Measurements from ENCODE around the gene ZBTB12. TPM values are rescaled to one million over a fixed set of nuclear protein-coding genes. Genes with fewer than 3 reads are reported as not detected.

ZBTB12 gene
- total and polyA plus RNA-seq, 7 donors: 0.83 to 4.3 (median 1.2) TPM

DNA sequence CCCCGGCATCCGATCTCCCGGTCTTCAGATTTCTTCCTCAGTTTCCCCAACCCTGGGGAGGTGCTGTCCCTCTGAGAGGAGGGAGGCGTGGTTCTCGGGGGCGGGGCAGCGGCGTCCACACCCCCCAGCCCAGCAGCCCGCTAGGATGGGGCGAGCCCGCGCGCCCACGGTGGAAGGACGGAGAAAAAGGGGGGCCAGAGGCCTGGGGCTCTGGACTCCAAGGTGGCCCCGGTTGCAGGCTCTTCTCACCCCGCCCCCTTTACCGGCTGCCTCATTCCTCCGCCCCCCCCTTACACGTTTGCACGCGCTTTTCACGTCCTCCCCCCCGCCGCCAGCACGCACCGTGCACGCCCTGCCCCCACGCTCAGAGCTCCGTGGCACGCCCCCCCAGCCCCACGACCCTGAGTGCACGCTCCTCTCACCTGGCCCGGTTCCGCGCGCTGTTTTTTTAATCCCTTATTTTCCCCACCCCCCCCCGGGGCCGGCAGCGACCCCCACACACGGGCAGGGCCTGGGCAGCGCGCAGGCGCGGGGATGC lies 402 bp downstream of the ZBTB12 start:
- peak; percentile 86 for DNase-seq
- Histone ChIP-seq H3K27ac (peak overlapping the region; percentile 84 to 93 (median 90)), H3K36me3 (no peaks in the 10 kb centered on the region), H3K4me1 (peaks cover 3 to 50% (median 44%) of the 10 kb centered on the region in 4 donors), H3K27me3 (no peaks in the 10 kb centered on the region), H3K4me3 (peak overlapping the region; percentile 37 to 81 (median 71)), H3K9me3 (no peaks in the 10 kb centered on the region)
- 1 to 2% methylated on average over 45 of the region's 45 CpGs for WGBS, 2 donors
- intact Hi-C loops (cut with DNase I): loop anchor here (10.0 kb wide), 1 partner anchor 223 kb away; the partner anchor contains the start of gene ATF6B
- TF ChIP-seq EP300 (IDR thresholded peaks at IDR 0.05): no peak
- TF ChIP-seq, protein P1, sequence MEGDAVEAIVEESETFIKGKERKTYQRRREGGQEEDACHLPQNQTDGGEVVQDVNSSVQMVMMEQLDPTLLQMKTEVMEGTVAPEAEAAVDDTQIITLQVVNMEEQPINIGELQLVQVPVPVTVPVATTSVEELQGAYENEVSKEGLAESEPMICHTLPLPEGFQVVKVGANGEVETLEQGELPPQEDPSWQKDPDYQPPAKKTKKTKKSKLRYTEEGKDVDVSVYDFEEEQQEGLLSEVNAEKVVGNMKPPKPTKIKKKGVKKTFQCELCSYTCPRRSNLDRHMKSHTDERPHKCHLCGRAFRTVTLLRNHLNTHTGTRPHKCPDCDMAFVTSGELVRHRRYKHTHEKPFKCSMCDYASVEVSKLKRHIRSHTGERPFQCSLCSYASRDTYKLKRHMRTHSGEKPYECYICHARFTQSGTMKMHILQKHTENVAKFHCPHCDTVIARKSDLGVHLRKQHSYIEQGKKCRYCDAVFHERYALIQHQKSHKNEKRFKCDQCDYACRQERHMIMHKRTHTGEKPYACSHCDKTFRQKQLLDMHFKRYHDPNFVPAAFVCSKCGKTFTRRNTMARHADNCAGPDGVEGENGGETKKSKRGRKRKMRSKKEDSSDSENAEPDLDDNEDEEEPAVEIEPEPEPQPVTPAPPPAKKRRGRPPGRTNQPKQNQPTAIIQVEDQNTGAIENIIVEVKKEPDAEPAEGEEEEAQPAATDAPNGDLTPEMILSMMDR (IDR thresholded peaks at IDR 0.05): no peak
- TF ChIP-seq POLR2A (IDR thresholded peaks at IDR 0.05): no peak
- no peak for TF ChIP-seq POLR2AphosphoS5 (IDR thresholded peaks at IDR 0.05)

DNA sequence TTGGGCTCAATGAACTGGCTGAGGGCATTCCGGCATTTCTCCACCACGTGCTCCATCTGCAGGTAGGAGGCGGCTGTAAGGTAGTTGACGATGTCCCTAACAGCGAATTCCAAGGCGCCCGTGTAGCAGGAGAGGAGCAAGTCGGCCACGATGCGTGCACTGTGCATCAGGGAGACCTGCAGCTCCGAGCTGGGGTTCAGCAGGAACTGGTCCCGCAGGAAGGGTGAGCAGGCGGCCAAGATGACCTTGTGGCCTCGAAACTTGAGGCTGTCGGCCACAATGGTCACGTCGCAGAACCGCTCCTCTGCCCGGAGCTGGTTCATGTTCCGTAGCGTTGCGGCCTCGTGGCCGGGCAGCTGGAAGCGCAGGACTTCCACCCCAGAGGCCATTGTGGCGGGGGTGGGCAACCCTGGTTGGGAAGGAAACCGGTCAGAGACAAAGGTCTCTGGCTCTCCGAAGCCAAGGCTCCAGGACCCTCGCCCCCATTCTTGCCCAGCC lies 920 bp downstream of the ZBTB12 start:
- WGBS, 2 donors: 20 to 62% methylated on average over 29 of the region's 29 CpGs
- H3K9me3 ChIP-seq: no peaks in the 10 kb centered on the region
- peak overlapping the region; percentile 37 to 81 (median 71) for H3K4me3 ChIP-seq
- H3K27me3 ChIP-seq: no peaks in the 10 kb centered on the region
- DNase-seq: no peak
- H3K36me3 ChIP-seq: no peaks in the 10 kb centered on the region
- H3K4me1 ChIP-seq: peaks cover 3 to 54% (median 49%) of the 10 kb centered on the region in 4 donors
- peak overlapping the region; percentile 84 to 93 (median 90) for H3K27ac ChIP-seq
- intact Hi-C loops (cut with DNase I): loop anchor here (10.0 kb wide), 1 partner anchor 224 kb away; the partner anchor contains the start of gene ATF6B
- TF ChIP-seq POLR2A (IDR thresholded peaks at IDR 0.05) (no peak), POLR2AphosphoS5 (IDR thresholded peaks at IDR 0.05) (no peak), EP300 (IDR thresholded peaks at IDR 0.05) (no peak)
- TF ChIP-seq, protein P1 (IDR thresholded peaks at IDR 0.05): no peak

DNA sequence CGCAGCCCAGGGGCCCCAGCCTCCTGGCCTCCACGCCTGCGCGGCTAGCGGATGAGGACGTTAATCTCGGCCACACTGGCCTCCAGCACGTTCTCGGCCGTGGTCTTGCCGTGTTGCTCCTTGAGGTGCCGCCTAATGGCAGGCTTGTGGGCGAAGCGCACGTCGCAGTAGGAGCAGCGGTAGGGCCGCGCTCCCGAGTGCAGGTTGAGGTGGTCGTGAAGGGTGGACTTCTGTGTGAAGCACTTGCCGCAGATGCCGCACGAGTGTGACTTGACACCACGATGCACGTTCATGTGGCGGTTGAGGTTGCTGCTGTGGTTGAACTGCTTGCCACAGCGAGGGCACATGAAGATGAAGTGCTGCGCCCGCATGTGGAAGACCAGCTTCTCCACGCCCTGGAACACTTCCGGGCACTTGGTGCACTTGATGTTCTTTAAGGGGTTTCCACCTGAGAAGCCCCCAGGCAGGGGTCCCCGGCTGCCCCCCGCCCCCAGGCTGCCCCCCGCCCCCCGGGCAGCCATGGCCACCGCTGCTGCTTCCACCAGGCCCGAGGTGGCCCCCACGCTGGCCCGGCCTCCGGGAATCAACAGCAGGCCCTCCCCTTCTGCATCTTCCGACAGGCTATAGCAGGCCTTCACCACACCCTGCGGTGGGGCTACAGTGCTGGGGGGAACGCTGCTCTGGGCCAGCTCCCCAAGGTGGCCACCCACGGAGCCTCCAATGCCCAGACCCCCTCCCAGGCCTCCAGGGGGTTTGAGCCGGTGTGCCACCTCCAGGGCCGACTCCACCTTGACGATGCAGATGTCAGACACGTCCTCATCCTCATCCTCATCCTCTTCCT lies 1.8 kb downstream of the ZBTB12 start:
- intact Hi-C loops (cut with DNase I): loop anchor here (10.0 kb wide), 1 partner anchor 225 kb away; the partner anchor contains the start of gene ATF6B
- 85 to 87% methylated on average over 49 of the region's 49 CpGs for WGBS, 2 donors
- H3K36me3 ChIP-seq: peaks cover 0 to 6% (median under 1%) of the 10 kb centered on the region in 4 donors
- H3K9me3 ChIP-seq: no peaks in the 10 kb centered on the region
- no peak for DNase-seq
- peaks cover 3 to 54% (median 49%) of the 10 kb centered on the region in 4 donors for H3K4me1 ChIP-seq
- H3K27me3 ChIP-seq: no peaks in the 10 kb centered on the region
- H3K4me3 ChIP-seq: no peak overlapping the region
- TF ChIP-seq POLR2AphosphoS5 (IDR thresholded peaks at IDR 0.05): no peak
- TF ChIP-seq, protein P1 (IDR thresholded peaks at IDR 0.05): no peak
- TF ChIP-seq EP300 (IDR thresholded peaks at IDR 0.05): no peak
- TF ChIP-seq POLR2A (IDR thresholded peaks at IDR 0.05): no peak
- peak overlapping the region in 3 of 4 donors; percentile 84 to 93 (median 91) for H3K27ac ChIP-seq

DNA sequence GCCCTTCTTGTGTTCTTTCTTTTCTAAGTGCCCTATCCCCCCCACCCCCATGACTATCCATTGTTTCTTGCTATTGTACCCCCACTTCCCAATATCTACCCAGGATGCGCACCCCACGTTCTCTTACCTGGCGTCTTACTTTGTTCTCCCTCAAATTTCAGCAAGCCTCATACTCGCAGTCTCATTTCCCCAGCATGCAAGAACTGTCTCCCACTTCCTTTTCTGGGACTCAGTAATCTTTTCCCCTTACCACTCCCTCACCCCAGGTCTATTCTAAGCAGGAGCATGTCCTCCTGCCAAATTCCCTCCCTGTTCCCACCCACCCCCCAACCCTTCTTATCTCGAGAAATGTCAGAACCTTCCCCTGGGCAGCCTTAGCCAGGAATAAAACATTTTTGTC lies 2.7 kb downstream of the ZBTB12 start:
- 76 to 77% methylated on average over 5 of the region's 5 CpGs for WGBS, 2 donors
- Histone ChIP-seq H3K9me3 (no peaks in the 10 kb centered on the region), H3K36me3 (peaks cover 0 to 15% (median 4%) of the 10 kb centered on the region in 4 donors), H3K27ac (peak overlapping the region in 2 of 4 donors; percentile 89 to 91), H3K4me3 (no peak overlapping the region), H3K27me3 (no peaks in the 10 kb centered on the region), H3K4me1 (peaks cover 3 to 53% (median 49%) of the 10 kb centered on the region in 4 donors)
- TF ChIP-seq, protein P1 (IDR thresholded peaks at IDR 0.05): no peak
- TF ChIP-seq EP300 (IDR thresholded peaks at IDR 0.05): no peak
- no peak for TF ChIP-seq POLR2A (IDR thresholded peaks at IDR 0.05)
- TF ChIP-seq POLR2AphosphoS5 (IDR thresholded peaks at IDR 0.05): no peak
- DNase-seq: no peak
- intact Hi-C loops (cut with DNase I): no loop called here
